GM18870 (cell line): Measurements from ENCODE around the gene TSPAN14.
"Not testable (repeated sequence)": the region's sequence is repeated elsewhere in the genome, so short reads cannot be mapped to it uniquely, and the experiment has no call there.

Experiments used
- ATAC-seq: cut with Tn5 transposase; IDR thresholded peaks from one replicate; pipeline ENCODE4 v1.9.1; 2021; ENCODE audit warnings: moderate library complexity; ENCODE audit not compliant: unreplicated experiment

The TSPAN14 gene

DNA sequence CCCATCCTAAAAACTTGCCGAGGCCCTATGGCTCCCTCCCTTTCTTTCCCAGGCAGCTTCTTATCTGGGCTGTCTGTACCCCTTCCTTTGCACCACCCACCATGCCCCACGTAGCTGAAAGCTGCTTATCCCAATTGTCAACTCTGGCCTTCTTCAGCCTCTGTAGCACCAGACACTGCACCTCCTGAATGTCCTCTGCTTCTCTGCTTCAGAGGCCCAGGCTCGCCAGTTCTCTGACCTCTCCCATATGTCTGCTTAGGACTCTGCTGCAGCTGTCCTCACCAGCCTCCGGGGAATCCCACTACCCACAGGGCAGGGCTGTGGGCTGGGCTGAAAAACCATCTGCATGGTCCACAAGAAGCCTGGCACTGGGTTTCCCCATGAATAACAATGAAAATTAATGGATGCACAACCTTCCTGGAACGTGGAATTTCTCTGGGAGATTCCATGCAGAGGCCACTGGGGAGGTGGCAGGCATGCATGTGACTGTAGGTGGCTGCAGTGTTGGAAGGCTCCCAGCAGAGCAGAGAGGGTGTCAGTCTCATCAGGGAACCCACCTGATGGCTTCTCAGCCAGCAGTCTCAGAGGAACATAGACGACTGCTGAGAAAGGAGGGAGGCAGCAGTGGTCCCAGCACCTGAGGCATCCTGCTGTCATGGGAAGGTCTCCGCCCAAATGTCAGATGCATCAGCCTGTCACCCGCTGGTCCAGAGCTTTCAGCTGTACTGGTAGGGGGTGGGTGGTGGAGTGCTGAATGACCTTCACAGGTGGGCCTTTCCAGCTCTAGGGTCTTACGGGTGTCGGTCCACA, 66.8 kb downstream of the TSPAN14 start:
- ATAC-seq, result no peak

DNA sequence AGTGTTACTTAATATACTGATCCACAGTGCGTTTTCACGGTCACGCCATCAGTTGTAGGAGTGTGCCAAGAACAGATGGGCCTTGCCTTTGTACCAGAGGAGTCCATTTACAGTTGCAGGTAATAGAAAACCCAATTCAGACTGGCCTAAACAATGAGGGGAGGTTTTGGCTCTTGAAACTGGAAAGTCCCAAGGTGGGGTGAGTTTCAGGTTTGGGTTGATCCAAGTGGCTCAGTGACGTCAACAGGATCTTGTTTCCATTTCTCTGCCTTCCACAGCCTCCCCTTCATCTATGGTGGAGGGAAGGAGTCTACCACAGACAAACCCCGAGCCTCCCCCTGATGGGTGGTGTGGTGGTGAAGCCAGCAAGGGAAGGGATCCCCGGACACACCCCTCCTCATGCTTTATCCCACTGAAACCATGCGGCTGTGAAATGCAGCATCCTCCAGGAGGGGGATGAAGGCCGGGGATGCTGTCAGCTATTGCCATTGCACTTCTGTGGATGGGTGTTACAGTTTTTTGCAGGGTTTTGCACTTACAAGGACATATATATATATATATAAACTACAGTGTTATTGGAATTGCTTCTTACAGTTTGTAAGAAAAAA, 68.8 kb downstream of the TSPAN14 start:
- ATAC-seq, result no peak

GRCh38 chr10:80523773-80524172, 69.7 kb downstream of the TSPAN14 start:
- ATAC-seq, result no peak

DNA sequence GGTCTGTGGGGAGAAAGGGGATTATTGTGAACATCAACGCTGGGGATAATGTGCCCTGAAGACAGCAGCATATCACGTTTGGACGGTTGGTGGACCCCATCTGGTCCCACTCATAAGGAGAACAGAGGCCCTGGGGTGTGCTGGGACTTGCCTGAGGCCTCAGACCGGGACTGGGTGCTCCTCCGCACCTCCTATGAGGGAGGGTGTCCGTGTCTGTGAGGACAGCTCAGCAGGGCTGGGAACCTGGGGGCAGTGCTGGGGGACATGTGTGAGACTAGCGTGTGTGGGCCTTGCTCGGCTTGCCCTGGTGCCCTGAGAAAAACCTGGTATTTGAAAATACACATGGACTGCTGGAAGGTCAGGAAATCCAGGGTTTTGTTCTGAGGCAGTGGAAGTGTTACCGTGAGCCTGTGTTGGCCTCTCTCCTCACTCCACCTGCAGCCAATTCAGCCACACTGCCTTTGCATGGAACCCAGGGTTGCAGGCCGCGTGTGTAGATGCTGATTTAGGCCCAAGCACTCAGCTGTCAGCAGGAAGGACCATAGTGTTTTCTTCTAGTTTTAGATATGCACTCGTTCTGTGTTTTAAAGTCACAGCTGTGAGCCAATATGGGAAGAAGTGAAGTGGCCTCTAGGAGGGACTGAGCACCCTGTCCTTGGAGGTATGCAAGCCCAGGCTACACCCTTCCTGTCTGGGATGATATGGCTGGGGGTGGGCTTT, 70.2 kb downstream of the TSPAN14 start:
- no peak for ATAC-seq

DNA sequence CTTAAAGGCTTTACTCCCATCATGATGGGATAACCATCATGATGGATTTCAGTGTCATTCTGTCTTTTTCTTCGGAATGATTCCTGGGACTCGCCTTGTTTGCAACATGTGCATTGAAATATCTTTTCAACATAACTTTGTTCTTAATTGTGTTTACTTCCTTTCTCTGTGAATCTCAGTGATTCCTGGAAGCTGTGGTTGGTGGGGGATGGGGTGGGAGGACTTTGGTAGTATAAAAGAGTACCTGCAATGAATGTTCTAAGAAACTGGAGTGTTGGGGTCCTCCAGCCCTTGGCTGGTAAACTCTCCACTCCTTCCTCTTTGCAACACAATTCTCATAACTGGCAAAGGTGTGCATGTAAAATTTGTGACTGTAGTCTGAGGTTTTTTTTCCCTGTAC, 72.1 kb downstream of the TSPAN14 start:
- no peak for ATAC-seq

DNA sequence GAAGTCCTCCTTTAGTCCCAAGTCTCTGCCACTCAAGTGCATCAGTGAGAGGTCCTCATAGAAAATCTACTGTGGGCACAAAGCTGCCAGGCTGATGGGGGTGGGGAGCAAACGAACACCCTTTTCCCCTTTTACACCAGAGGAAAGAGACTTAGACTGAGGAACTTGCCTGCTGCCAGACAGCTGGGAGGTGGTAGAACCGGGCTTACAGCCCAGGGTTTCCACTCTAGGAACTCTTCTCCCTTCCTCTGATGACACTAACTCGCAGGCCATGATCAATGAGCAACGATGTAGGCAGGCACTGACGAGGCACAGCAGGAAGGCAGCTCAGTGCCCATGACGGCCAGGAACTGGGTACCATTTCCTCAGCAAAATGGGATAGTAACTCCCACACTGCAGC, 72.6 kb downstream of the TSPAN14 start:
- no peak for ATAC-seq

- ATAC-seq, result no peak
Measured at GRCh38 chr10:80528185-80528700, 74.1 kb downstream of the TSPAN14 start.

DNA sequence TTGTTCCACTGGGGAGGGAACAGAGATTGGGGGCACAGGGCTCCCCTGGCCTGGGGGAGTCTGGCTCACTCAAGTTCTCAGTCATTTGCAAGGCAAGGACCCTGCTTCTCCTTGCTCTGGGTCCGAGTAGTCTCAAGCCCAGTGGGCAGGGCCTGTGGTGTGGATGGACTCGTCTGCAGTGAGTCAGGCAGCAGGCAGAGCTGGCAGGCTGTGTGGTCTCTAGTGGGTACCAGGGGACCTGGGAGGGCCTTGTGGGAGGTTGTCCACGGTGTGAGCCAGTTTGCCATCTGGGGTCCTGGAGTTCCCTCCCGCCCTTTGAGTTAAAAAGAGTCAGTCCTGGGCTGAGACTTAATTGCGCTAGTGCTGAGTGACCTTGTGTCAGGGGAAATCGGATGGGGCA, 74.8 kb downstream of the TSPAN14 start:
- no peak for ATAC-seq

- no peak for ATAC-seq
Measured at GRCh38 chr10:80529604-80530003, 75.5 kb downstream of the TSPAN14 start.

- peak; percentile 46 for ATAC-seq
Measured at GRCh38 chr10:80530251-80530650, 76.1 kb downstream of the TSPAN14 start.

DNA sequence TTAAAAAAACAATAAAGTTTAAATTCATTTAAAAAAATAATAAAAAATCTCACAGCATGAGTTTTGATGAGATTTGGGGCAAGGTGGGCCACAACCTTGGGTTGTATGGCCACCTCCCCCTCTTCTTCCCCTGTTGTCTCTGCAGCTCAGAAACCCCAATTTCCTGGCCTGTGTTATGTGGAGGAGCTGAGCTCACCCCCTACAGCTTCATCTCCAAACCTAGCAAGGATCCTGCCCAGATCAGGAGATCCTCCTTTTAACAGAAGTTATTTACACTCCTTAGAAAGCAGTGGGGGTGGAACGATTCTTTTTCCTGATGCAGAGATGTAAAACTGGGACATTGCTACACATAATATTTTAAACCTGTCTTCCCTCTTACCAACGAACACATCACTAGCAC, 76.7 kb downstream of the TSPAN14 start:
- ATAC-seq, result no peak

GRCh38 chr10:80532571-80532970, 78.5 kb downstream of the TSPAN14 start:
- ATAC-seq, result no peak

DNA sequence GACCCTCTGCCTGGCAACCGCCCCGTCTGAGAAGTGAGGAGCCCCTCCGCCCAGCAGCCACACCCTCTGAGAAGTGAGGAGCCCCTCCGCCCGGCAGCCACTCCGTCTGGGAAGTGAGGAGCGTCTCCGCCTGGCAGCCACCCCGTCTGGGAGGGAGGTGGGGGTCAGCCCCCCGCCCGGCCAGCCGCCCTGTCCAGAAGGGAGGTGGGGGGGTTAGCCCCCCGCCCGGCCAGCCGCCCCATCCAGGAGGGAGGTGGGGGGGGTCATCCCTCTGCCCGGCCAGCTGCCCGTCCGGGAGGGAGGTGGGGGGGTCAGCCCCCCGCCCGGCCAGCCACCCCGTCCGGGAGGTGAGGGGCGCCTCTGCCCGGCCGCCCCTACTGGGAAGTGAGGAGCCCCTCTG, 79.9 kb downstream of the TSPAN14 start:
- not testable (repeated sequence) for ATAC-seq

GRCh38 chr10:80534646-80535045, 80.5 kb downstream of the TSPAN14 start:
- not testable (repeated sequence) for ATAC-seq

GRCh38 chr10:80535671-80536360, 81.7 kb downstream of the TSPAN14 start:
- ATAC-seq, result peak; percentile 49

DNA sequence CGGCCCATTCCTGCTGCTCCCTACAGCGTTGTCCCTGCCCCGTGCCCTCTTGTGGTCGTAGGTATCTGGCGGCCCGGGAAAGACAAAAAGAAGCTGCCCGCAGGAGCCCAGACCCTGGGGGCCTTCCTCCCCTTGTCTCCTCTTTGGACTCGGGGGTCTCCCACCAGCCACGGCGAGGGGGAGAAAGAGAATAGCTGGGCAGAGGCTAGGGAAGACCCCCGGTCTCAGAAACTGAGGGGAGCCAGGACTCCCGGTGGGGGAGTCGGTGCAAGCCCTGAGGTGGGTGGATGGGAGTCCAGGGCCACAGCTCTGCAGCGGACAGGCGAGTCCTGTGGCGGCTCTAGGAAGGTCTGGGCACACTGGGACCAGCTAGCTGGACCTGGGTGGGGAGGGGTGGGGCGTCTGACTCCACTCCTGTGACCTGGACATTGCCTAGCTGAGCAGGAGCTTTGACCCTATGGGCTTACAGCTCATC, 82.3 kb downstream of the TSPAN14 start:
- ATAC-seq, result no peak

DNA sequence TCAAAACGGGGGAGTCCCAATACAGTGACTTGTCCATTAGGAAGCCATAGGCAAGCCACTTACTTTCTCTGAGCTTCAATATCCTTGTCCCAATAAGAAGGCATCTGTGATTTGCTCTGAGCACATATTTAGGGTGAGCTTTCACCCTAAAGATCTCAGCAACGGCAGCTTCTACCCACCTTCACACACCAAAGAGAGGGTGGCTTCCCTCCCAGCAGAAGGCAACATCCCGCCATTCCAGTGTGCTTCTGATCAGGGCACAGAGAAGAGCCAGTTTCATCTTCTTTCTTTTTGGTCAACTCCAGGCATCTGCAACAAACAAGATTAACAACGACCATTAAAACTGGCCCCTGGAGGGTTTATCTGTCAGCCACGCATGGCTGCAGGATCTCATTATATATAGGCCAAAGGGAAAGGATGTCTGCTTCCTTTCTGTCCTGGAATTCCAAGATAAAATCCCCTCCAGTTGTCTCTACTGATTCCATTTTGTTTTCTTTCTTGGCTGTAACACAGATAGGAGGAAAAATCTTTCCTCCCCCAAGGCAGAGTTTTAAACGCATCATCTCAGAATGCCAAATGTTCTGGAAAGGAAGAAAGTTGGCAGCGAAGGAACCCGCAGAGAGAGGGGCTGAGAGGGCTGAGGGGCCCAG, 83.1 kb downstream of the TSPAN14 start:
- ATAC-seq, result no peak

- no peak for ATAC-seq
Measured at GRCh38 chr10:80537736-80538480, 83.8 kb downstream of the TSPAN14 start, which contains the start of gene SH2D4B. SH2D4B (plus strand) TSS chr10:80537902; CDS start chr10:80538332, 430 bp downstream.

- ATAC-seq, result no peak
Measured at GRCh38 chr10:80538481-80539185, 84.5 kb downstream of the TSPAN14 start.
